Astrocyte of the cerebellum (primary cell): ENCODE results near the gene MPI.
A peak's percentile ranks its signal among the peaks of the same experiment; 100 is the strongest.

ENCODE experiments used
- DNase-seq: peaks from one replicate; pipeline ENCODE4 v3.0.0-alpha.2; 2011; ENCODE audit warnings: low read depth
- H3K4me3 ChIP-seq: 2 replicates; pipeline ENCODE4 v1.5.1; 2011; ENCODE audit warnings: mild to moderate bottlenecking, low read depth, low read length, moderate library complexity
- in situ Hi-C: cut with HindIII; loops from 2 replicates; pipeline ENCODE4 v1.10.0; 2017; ENCODE audit warnings: low sequenced_read_pairs
- TF ChIP-seq, protein P1 (sequence below): IDR thresholded peaks from 2 replicates; pipeline ENCODE4 v1.5.1; 2012; ENCODE audit warnings: low read length, low read depth, moderate library complexity, mild to moderate bottlenecking; ENCODE audit errors: missing control alignments

MPI gene

DNA sequence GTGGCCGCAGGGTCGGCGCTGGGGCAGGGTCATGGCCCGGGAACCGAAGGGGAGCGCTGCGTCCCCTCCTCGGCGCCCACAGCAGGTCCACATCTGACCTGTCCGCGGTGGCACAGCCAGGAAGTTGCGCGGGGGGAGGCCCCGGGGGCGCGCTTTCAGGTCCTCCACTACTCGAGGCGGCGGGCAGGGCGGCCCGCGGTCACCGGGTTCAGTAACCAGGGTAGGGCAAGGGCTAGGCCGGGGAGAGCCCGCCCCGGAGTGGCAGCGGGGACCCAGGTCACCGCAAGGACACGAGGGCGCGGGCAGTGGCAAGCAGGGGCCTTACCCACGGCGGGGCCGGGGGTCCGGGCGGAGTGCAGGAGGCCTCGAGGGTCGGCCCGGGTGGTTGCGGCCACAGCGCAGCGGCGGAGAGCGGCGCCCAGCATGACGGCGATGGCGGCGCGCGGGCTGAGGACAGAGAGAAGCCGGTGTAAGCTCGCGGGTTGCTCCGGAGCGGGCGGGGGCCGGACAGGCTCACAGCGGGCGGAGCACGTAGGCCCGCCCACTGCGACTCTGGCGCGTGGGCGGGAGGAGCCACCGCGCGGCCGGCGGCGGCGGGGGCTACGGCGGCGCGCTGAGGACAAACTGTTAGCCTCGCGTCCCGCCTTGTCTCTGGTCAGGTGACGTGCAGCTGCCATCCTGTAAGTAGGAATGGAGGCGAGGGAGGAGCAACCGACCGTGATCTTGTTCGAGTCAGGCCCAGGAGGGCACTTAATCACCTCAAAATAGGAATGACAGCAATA lies 47.9 kb downstream of the MPI start, which contains the start of gene COX5A:
Gene COX5A (minus strand): TSS at position 484 of the 782 bp plus-strand sequence. CDS start 59 bp downstream, at position 425.
- H3K4me3 ChIP-seq = peak within 1 kb of the TSS; percentile 87
- peak; percentile 87 for DNase-seq
- TF ChIP-seq, protein P1, sequence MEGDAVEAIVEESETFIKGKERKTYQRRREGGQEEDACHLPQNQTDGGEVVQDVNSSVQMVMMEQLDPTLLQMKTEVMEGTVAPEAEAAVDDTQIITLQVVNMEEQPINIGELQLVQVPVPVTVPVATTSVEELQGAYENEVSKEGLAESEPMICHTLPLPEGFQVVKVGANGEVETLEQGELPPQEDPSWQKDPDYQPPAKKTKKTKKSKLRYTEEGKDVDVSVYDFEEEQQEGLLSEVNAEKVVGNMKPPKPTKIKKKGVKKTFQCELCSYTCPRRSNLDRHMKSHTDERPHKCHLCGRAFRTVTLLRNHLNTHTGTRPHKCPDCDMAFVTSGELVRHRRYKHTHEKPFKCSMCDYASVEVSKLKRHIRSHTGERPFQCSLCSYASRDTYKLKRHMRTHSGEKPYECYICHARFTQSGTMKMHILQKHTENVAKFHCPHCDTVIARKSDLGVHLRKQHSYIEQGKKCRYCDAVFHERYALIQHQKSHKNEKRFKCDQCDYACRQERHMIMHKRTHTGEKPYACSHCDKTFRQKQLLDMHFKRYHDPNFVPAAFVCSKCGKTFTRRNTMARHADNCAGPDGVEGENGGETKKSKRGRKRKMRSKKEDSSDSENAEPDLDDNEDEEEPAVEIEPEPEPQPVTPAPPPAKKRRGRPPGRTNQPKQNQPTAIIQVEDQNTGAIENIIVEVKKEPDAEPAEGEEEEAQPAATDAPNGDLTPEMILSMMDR = no peak
- in situ Hi-C loops = no loop called here

DNA sequence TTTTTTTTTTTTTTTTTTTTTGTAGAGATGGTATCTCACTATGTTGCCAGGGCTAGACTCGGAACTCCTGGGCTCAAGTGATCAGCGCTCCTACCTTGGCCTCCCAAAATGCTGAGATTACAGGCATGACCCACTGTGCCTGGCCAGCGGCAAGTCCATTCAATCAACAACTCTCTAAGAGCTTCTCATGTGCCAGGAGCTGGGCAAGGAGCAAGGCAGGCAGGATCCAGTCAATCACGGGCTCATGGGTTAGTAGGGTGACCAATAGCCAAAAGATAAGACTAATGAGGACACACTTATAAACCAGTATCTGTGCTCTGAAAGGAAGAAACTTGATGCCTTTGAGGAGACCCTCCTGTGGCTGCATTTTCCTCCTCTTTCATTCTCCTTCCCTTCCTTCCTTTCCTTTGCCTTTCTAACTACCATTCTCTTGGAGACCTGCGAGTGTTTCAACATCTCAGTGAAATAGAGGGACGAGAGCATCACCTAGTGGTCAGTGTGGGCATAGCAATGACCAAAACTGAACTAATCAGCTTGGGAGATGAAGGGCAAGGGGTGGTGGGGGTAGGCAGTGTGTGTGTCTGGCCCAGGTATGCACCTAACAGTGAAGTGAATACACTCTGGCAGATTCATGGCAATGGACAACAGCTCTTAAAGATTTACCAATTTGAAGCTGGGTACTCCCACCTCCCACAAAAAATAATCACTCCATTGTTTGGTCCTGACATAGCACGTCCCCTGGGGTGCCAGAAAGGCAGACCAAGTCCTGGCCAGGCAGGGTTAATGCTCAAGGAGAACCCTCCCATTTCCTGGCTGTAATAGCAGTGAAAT lies 60.5 kb downstream of the MPI start:
- DNase-seq = peak; percentile 53
- in situ Hi-C loops = loop anchor here (5.0 kb wide), 2 partner anchors 43 to 183 kb away; partner anchors contain the start of gene FAM219B
- H3K4me3 ChIP-seq = no peak overlapping the region
- TF ChIP-seq, protein P1 = peak; percentile 99

DNA sequence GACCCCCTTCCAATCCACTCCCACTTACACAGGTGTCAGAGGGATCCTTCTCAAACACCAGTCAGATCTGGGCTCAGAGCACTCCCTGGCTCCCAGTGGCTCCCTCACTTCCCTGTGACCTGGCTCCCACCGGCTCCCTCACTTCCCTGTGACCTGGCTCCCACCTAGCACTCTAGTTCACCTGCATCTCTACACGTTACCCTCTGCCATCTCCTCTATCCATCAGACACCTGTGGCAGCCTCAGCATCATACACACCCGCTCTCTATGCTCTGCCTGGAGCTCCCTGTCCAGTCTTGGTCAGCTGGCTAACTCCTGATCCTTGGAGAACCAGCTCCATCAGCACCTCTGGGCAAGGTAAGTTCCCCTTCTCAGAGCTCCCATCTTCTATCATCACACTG lies 61.2 kb downstream of the MPI start:
- DNase-seq = no peak
- H3K4me3 ChIP-seq = no peak overlapping the region
- in situ Hi-C loops = loop anchor here (5.0 kb wide), 2 partner anchors 44 to 184 kb away; partner anchors contain the start of gene FAM219B
- TF ChIP-seq, protein P1 = no peak
